K562 (cell line): Measurements from ENCODE around the gene KIAA2012. TPM values are rescaled to one million over a fixed set of nuclear protein-coding genes. Genes with fewer than 3 reads are reported as not detected.

ENCODE experiments used
- MAZ ChIP-seq, 2 experiments: fragments of 450-650 bp in 1 of 2; sonication (generic) in 1 of 2; formaldehyde crosslinking; IDR thresholded peaks in 1 of 2; conservative IDR thresholded peaks in 1 of 2; 2 replicates each; pipeline versions ENCODE4 v1.4.0 to v1.5.0; 2020; ENCODE audit warnings: mild to moderate bottlenecking in 1 of 2, missing genetic modification reagents in 1 of 2
- RBFOX2 ChIP-seq: fragments of 200-400 bp; formaldehyde crosslinking; IDR thresholded peaks from 2 replicates; pipeline ENCODE4 v1.6.1; 2017; ENCODE audit warnings: low read depth, mild to moderate bottlenecking, low read length, moderate library complexity
- SP1 ChIP-seq: sonication (generic); formaldehyde crosslinking; IDR thresholded peaks from 2 replicates; pipeline ENCODE4 v1.8.1; 2022; ENCODE audit warnings: mild to moderate bottlenecking, missing genetic modification reagents
- TSC22D4 ChIP-seq: fragments of 450-650 bp; IDR thresholded peaks from 2 replicates; pipeline ENCODE4 v1.6.1; 2016; ENCODE audit warnings: missing genetic modification characterization, missing biosample characterization, control low read depth
- ZFX ChIP-seq: sonication (generic); formaldehyde crosslinking; IDR thresholded peaks from 2 replicates; pipeline ENCODE4 v1.8.0; 2022; ENCODE audit warnings: mild to moderate bottlenecking, missing genetic modification reagents, moderate library complexity
- polyA plus RNA-seq, 8 experiments: library from polyadenylated mRNA; depleted of rRNA in 4 of 8; stranded (reverse) in 5 of 8; unstranded in 3 of 8; fragments of >200 nt; fragmentation: Nextera tagmentation in 2 of 8; fragmentation: Illumina TruSeq in 1 of 8; extraction: Ambion mirVana in 2 of 8; extraction: Trizol in 1 of 8; gene quantifications; 2 replicates each; pipeline versions ENCODE4 v1.2.1 to v1.2.3, GENCODE V29; 2011 to 2014; ENCODE audit warnings: inconsistent platforms in 1 of 8, missing spikeins in 1 of 8
- total RNA-seq, 7 experiments: library from RNA; depleted of rRNA in 6 of 7; stranded (reverse); fragments of >200 nt in 6 of 7; fragmentation: Illumina TruSeq in 2 of 7; extraction: Trizol in 2 of 7; gene quantifications; 2 replicates each; pipeline versions ENCODE4 v1.2.1 to v1.2.3, GENCODE V29; 2011 to 2021; ENCODE audit warnings: low replicate concordance in 1 of 7
- TF ChIP-seq, protein P1 (sequence below), 3 experiments: fragments of 200-800 bp in 1 of 3; sonication (Bioruptor generic) in 1 of 3; sonication (generic) in 1 of 3; formaldehyde crosslinking in 1 of 3; IDR thresholded peaks; 2 replicates each; pipeline versions ENCODE4 v1.6.1 to v1.8.0; 2016 to 2022; ENCODE audit warnings: mild to moderate bottlenecking in 2 of 3, missing compliant biosample characterization in 2 of 3, missing genetic modification characterization in 2 of 3, missing genetic modification reagents in 1 of 3
- TF ChIP-seq, protein P2 (sequence below), 2 experiments: IDR thresholded peaks; 2 replicates each; pipeline ENCODE4 v1.6.1; 2012; ENCODE audit warnings: improper control_type of control experiment in 2 of 2, low read depth in 2 of 2, low read length in 2 of 2, borderline replicate concordance in 1 of 2
- TF ChIP-seq, protein P3 (sequence below), 2 experiments: fragments of 450-650 bp; conservative IDR thresholded peaks; 2 replicates each; pipeline ENCODE4 v1.6.1; 2017; ENCODE audit warnings: mild to moderate bottlenecking in 2 of 2, moderate library complexity in 2 of 2

KIAA2012 gene
- total and polyA plus RNA-seq, 9 of the 15 experiments (the other 6 are each of a cell fraction or from before 2014, with no cell fraction given) = not detected

DNA sequence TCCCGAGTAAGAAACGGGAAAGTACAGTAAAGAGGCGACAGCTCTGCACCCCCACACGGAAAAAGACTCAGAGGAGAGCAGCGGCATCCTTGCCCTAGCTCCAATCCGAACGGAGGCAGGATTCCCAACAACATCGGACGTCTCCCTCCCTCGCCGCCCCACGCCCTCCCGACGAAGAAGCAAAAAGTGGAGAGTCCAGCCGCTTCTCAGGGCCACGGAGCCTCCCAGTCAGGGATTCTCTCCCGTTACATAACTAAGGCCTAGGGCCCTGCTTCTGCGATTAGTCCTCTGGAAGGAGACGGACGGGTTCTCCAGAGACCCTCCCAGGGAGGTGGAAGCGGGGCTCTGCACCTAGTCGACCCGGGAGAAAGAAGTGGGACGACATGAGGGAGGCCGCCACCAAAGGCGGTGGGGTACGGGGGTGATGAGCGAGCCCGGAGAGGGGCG lies 164.8 kb downstream of the KIAA2012 start (continued):
- TF ChIP-seq, protein P1, sequence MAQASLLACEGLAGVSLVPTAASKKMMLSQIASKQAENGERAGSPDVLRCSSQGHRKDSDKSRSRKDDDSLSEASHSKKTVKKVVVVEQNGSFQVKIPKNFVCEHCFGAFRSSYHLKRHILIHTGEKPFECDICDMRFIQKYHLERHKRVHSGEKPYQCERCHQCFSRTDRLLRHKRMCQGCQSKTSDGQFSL (CRISPR knock-in tag; IDR thresholded peaks at IDR 0.05) = peak; percentile 63; the same call in 1 of the 2 replicates
- TF ChIP-seq, protein P1 (tag; IDR thresholded peaks at IDR 0.05) = no peak
- TF ChIP-seq RBFOX2 (peak; percentile 59; the same call in 1 of the 2 replicates), MAZ (CRISPR knock-in tag; conservative IDR thresholded peaks at IDR 0.05 in 1 of 2, IDR thresholded peaks at IDR 0.05 in 1 of 2) (no peak), TSC22D4 (tag) (no peak), ZFX (peak; percentile 50; the same call in 1 of the 2 replicates), SP1 (no peak)
- TF ChIP-seq, protein P2, sequence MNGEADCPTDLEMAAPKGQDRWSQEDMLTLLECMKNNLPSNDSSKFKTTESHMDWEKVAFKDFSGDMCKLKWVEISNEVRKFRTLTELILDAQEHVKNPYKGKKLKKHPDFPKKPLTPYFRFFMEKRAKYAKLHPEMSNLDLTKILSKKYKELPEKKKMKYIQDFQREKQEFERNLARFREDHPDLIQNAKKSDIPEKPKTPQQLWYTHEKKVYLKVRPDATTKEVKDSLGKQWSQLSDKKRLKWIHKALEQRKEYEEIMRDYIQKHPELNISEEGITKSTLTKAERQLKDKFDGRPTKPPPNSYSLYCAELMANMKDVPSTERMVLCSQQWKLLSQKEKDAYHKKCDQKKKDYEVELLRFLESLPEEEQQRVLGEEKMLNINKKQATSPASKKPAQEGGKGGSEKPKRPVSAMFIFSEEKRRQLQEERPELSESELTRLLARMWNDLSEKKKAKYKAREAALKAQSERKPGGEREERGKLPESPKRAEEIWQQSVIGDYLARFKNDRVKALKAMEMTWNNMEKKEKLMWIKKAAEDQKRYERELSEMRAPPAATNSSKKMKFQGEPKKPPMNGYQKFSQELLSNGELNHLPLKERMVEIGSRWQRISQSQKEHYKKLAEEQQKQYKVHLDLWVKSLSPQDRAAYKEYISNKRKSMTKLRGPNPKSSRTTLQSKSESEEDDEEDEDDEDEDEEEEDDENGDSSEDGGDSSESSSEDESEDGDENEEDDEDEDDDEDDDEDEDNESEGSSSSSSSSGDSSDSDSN (IDR thresholded peaks at IDR 0.05; ENCODE audit: borderline replicate concordance in 1 of 2, low read depth in 2 of 2, low read length in 2 of 2) = peak in 1 of 2 experiments; percentile 13; a peak in 1 of 4 replicates
- TF ChIP-seq, protein P3, sequence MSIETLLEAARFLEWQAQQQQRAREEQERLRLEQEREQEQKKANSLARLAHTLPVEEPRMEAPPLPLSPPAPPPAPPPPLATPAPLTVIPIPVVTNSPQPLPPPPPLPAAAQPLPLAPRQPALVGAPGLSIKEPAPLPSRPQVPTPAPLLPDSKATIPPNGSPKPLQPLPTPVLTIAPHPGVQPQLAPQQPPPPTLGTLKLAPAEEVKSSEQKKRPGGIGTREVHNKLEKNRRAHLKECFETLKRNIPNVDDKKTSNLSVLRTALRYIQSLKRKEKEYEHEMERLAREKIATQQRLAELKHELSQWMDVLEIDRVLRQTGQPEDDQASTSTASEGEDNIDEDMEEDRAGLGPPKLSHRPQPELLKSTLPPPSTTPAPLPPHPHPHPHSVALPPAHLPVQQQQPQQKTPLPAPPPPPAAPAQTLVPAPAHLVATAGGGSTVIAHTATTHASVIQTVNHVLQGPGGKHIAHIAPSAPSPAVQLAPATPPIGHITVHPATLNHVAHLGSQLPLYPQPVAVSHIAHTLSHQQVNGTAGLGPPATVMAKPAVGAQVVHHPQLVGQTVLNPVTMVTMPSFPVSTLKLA (conservative IDR thresholded peaks at IDR 0.05) = 0 out of 4 replicates have a peak, but pooled peaks of 1 of the 2 experiments have one; percentile 10
